ENCODE measurements around the gene RSPH9.

The RSPH9 gene, protein sequence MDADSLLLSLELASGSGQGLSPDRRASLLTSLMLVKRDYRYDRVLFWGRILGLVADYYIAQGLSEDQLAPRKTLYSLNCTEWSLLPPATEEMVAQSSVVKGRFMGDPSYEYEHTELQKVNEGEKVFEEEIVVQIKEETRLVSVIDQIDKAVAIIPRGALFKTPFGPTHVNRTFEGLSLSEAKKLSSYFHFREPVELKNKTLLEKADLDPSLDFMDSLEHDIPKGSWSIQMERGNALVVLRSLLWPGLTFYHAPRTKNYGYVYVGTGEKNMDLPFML

DNA sequence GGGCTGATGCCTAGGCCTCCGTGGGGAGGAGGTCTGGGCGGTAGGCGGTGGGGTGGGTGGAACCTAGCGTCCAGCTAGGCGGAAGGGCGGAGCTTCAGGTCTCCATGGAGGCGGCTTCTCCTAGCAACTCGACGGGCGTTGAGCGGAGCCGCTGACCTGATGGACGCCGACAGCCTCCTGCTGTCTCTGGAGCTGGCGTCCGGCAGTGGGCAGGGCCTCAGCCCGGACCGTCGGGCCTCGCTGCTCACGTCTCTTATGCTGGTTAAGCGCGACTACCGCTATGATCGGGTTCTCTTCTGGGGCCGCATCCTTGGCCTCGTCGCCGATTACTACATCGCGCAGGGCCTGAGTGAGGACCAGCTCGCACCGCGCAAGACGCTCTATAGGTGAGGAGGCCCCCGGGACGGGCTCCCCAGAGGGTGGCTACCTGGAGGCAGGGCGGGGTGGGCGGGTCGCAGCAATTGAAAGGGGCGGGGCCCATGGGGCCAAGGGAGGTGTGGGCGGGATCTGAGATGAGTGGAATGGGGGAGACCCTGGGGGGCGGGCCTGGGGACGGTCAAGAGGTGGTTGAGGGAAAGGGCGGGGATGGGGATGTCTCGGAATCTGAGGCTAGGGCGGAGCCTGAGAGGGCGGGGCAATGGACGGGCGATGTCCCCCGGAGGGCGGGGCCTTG is at the start of gene RSPH9:
RSPH9 (plus strand) TSS at position 97 of the 673 bp plus-strand sequence; CDS start at position 160, 63 bp downstream.
- Histone ChIP-seq H3K9ac (ENCODE audit: insufficient read length) (no peak within 1 kb of the TSS), H3K27ac (0 out of 2 replicates have a peak within 1 kb of the TSS, but pooled peaks have one; percentile 11), H3K4me3 (no peak within 1 kb of the TSS), H3K9me3 (ENCODE audit: low read depth, low read length) (no peaks in the 10 kb centered on the region), H3K36me3 (ENCODE audit: insufficient read depth, low read length) (peaks cover 22% of the 10 kb centered on the region)
- no peak for DNase-seq (ENCODE audit: low read depth, low spot score)
- no peak for TF ChIP-seq POLR2AphosphoS5 (IDR thresholded peaks at IDR 0.05; ENCODE audit: borderline replicate concordance, low read depth, low read length)
- TF ChIP-seq EZH2 (IDR thresholded peaks at IDR 0.05): no peak
- TF ChIP-seq FOXP2 (optimal IDR thresholded peaks at IDR 0.05; ENCODE audit: control extremely low read depth, extremely low read length, insufficient read depth): no peak

DNA sequence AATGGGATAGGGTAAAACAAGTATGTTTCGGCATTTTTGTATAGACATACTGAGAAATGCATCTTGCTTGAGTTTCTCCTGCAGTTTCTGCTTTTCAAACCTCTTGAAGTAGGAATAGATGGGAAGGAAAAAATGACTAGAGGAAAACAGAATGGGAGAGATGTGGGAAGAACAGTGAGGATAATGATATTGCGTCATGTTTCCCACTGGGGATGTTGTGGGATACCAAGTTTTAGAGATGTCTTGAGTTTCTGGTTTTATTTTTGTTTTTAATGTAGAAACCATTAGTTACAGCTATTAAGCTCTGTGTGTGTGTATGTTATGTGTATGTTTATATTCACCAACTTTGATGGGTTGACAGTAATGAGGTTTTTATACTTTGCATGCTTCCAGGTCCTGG is 44.2 kb upstream of the RSPH9 start:
- H3K4me3 ChIP-seq: no peak overlapping the region
- H3K9ac ChIP-seq (ENCODE audit: insufficient read length): no peak overlapping the region
- no peak for TF ChIP-seq FOXP2 (optimal IDR thresholded peaks at IDR 0.05; ENCODE audit: control extremely low read depth, extremely low read length, insufficient read depth)
- TF ChIP-seq EZH2 (IDR thresholded peaks at IDR 0.05): no peak
- TF ChIP-seq POLR2AphosphoS5 (IDR thresholded peaks at IDR 0.05; ENCODE audit: borderline replicate concordance, low read depth, low read length): no peak
- no peak overlapping the region for H3K27ac ChIP-seq
- peaks cover 56% of the 10 kb centered on the region for H3K36me3 ChIP-seq (ENCODE audit: insufficient read depth, low read length)
- DNase-seq (ENCODE audit: low read depth, low spot score): no peak
- no peaks in the 10 kb centered on the region for H3K9me3 ChIP-seq (ENCODE audit: low read depth, low read length)

DNA sequence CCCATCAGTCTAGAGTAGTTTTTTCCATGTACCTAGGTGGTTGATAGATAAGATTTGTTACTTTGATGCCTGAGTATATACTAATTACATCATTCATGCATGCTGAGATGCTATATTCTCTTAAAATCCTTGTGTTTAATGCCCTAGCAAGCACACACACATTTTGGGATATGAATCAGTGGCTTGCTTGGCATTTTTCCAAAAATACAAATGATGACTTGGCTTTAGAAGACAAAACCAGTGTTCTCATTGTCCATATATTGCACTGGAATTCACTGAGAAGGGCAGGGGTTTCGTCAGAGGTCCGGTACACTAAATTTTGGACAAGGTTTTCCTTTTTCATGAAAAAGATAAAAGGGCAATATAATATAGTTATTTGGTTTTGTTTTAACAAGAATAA is 40.7 kb upstream of the RSPH9 start:
- no peak for DNase-seq (ENCODE audit: low read depth, low spot score)
- Histone ChIP-seq H3K36me3 (ENCODE audit: insufficient read depth, low read length) (peaks cover 43% of the 10 kb centered on the region), H3K9me3 (ENCODE audit: low read depth, low read length) (no peaks in the 10 kb centered on the region), H3K4me3 (no peak overlapping the region), H3K27ac (no peak overlapping the region), H3K9ac (ENCODE audit: insufficient read length) (no peak overlapping the region)
- TF ChIP-seq EZH2 (IDR thresholded peaks at IDR 0.05) (no peak), POLR2AphosphoS5 (IDR thresholded peaks at IDR 0.05; ENCODE audit: borderline replicate concordance, low read depth, low read length) (no peak), FOXP2 (optimal IDR thresholded peaks at IDR 0.05; ENCODE audit: control extremely low read depth, extremely low read length, insufficient read depth) (no peak)

DNA sequence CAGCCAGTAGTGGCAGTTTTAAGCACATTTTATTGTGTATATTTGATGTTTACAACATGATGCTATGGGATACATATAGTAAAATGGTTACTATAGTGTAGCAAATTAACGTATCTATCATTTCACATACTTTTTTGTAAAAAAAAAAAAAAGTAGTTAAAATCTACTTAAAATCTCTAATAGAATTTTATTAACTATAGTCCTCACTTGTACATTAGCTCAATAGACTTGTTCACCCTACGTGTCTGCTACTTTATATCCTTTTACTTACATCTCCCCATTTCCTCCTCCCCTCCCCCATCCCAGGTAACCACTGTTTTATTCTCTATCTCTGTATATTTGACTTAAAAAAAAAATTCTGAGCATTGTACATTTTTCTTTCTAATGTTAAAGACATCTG is 38.8 kb upstream of the RSPH9 start:
- no peak overlapping the region for H3K9ac ChIP-seq (ENCODE audit: insufficient read length)
- DNase-seq (ENCODE audit: low read depth, low spot score): no peak
- no peaks in the 10 kb centered on the region for H3K9me3 ChIP-seq (ENCODE audit: low read depth, low read length)
- H3K27ac ChIP-seq: no peak overlapping the region
- TF ChIP-seq EZH2 (IDR thresholded peaks at IDR 0.05): no peak
- no peak for TF ChIP-seq POLR2AphosphoS5 (IDR thresholded peaks at IDR 0.05; ENCODE audit: borderline replicate concordance, low read depth, low read length)
- TF ChIP-seq FOXP2 (optimal IDR thresholded peaks at IDR 0.05; ENCODE audit: control extremely low read depth, extremely low read length, insufficient read depth): no peak
- peaks cover 40% of the 10 kb centered on the region for H3K36me3 ChIP-seq (ENCODE audit: insufficient read depth, low read length)
- H3K4me3 ChIP-seq: no peak overlapping the region

DNA sequence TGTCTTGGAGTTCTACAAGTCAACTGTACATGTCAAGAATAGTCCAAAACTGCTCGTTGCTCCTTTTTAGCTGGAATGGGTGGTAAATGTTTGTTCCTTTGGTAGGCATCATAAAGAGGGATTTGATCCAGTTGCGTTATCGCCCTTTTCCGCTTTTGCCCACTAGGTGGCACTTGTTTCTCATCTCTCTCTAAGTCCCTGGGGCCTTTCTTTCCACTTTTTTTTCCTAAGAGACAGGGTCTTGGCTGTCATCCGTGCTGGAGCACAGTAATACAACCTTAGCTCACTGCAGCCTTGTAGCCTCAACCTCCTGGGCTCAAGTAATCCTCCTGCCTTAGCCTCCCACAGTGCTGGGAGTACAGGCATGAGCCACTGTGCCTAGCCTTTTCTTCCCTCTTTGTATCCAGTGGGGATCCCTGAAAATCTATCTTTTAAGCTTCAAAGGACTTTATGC is 36.5 kb upstream of the RSPH9 start:
- no peak overlapping the region for H3K27ac ChIP-seq
- DNase-seq (ENCODE audit: low read depth, low spot score): peak; percentile 81
- peaks cover 34% of the 10 kb centered on the region for H3K36me3 ChIP-seq (ENCODE audit: insufficient read depth, low read length)
- no peak overlapping the region for H3K4me3 ChIP-seq
- no peaks in the 10 kb centered on the region for H3K9me3 ChIP-seq (ENCODE audit: low read depth, low read length)
- H3K9ac ChIP-seq (ENCODE audit: insufficient read length): no peak overlapping the region
- TF ChIP-seq EZH2 (IDR thresholded peaks at IDR 0.05) (no peak), POLR2AphosphoS5 (IDR thresholded peaks at IDR 0.05; ENCODE audit: borderline replicate concordance, low read depth, low read length) (no peak), FOXP2 (optimal IDR thresholded peaks at IDR 0.05; ENCODE audit: control extremely low read depth, extremely low read length, insufficient read depth) (no peak)

DNA sequence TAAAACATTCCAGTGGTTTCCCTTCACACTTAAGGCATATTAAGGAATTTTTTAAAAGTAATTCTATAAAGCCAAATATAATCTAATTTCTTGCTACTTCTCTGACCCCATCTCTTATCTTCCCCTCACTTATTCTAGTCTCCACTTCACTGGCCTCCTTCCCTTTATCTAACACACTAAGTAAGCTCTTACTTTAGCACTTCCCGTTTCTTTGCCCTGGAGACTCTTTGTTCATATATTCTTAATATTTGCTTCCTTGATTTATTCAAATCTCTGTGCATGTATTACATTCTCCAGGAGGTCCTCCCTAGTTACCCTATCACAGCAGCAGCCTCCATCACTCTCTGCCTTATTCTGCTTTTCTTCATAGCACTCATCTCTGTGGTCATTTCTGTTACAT is 36.0 kb upstream of the RSPH9 start:
- peaks cover 34% of the 10 kb centered on the region for H3K36me3 ChIP-seq (ENCODE audit: insufficient read depth, low read length)
- no peak overlapping the region for H3K27ac ChIP-seq
- H3K4me3 ChIP-seq: no peak overlapping the region
- TF ChIP-seq EZH2 (IDR thresholded peaks at IDR 0.05): no peak
- no peak for TF ChIP-seq POLR2AphosphoS5 (IDR thresholded peaks at IDR 0.05; ENCODE audit: borderline replicate concordance, low read depth, low read length)
- no peak for TF ChIP-seq FOXP2 (optimal IDR thresholded peaks at IDR 0.05; ENCODE audit: control extremely low read depth, extremely low read length, insufficient read depth)
- DNase-seq (ENCODE audit: low read depth, low spot score): no peak
- no peak overlapping the region for H3K9ac ChIP-seq (ENCODE audit: insufficient read length)
- H3K9me3 ChIP-seq (ENCODE audit: low read depth, low read length): no peaks in the 10 kb centered on the region

DNA sequence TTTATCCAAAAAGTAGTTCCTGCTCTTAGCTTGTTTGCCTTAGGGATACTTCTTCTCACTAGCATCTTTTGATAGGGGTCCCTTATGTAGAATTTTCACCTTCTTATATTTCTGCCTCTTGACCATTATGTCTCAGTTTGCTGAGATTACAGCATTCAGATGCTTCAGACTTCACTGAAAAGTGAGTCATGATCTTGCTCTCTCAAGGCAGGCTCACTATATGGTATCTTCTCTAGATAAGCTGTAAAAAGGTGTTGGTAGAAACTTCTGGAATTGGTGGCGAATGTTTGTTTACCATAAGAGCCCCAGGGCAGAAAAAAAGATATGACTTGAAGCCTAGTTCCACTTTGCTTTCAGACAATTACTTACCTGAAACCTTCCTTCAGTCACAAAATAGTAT is 35.4 kb upstream of the RSPH9 start:
- TF ChIP-seq EZH2 (IDR thresholded peaks at IDR 0.05) (no peak), FOXP2 (optimal IDR thresholded peaks at IDR 0.05; ENCODE audit: control extremely low read depth, extremely low read length, insufficient read depth) (no peak)
- H3K9ac ChIP-seq (ENCODE audit: insufficient read length): no peak overlapping the region
- peaks cover 33% of the 10 kb centered on the region for H3K36me3 ChIP-seq (ENCODE audit: insufficient read depth, low read length)
- H3K4me3 ChIP-seq: no peak overlapping the region
- DNase-seq (ENCODE audit: low read depth, low spot score): no peak
- no peak overlapping the region for H3K27ac ChIP-seq
- H3K9me3 ChIP-seq (ENCODE audit: low read depth, low read length): no peaks in the 10 kb centered on the region

DNA sequence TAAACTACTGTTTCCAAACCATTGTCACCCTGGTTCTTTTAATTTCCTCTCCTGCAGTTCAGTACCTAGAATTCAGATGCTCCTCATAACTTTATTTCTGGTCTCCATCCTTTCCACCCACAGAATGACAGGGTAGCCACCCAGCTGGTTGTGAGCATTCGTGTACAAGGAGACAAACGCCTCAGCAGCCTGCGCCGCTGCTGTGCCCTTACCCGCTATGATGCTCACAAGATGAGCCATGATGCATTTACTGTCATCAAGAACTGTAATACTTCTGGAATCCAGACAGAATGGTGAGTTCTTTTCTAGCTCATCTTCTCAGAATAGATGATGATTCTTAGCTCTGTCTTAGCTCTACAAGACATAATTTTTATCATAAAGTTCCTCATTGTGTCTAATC is 34.4 kb upstream of the RSPH9 start:
- H3K4me3 ChIP-seq: no peak overlapping the region
- H3K9me3 ChIP-seq (ENCODE audit: low read depth, low read length): no peaks in the 10 kb centered on the region
- H3K27ac ChIP-seq: no peak overlapping the region
- peaks cover 33% of the 10 kb centered on the region for H3K36me3 ChIP-seq (ENCODE audit: insufficient read depth, low read length)
- DNase-seq (ENCODE audit: low read depth, low spot score): no peak
- no peak for TF ChIP-seq POLR2AphosphoS5 (IDR thresholded peaks at IDR 0.05; ENCODE audit: borderline replicate concordance, low read depth, low read length)
- TF ChIP-seq FOXP2 (optimal IDR thresholded peaks at IDR 0.05; ENCODE audit: control extremely low read depth, extremely low read length, insufficient read depth): no peak
- no peak for TF ChIP-seq EZH2 (IDR thresholded peaks at IDR 0.05)
- no peak overlapping the region for H3K9ac ChIP-seq (ENCODE audit: insufficient read length)
